ENCODE data around the gene ATAD3A. TPM values are rescaled to one million over a fixed set of nuclear protein-coding genes. Genes with fewer than 3 reads are reported as not detected.

ATAD3A gene
- polyA plus RNA-seq, 1 donor from 2014 or later, result 30.3 TPM

DNA sequence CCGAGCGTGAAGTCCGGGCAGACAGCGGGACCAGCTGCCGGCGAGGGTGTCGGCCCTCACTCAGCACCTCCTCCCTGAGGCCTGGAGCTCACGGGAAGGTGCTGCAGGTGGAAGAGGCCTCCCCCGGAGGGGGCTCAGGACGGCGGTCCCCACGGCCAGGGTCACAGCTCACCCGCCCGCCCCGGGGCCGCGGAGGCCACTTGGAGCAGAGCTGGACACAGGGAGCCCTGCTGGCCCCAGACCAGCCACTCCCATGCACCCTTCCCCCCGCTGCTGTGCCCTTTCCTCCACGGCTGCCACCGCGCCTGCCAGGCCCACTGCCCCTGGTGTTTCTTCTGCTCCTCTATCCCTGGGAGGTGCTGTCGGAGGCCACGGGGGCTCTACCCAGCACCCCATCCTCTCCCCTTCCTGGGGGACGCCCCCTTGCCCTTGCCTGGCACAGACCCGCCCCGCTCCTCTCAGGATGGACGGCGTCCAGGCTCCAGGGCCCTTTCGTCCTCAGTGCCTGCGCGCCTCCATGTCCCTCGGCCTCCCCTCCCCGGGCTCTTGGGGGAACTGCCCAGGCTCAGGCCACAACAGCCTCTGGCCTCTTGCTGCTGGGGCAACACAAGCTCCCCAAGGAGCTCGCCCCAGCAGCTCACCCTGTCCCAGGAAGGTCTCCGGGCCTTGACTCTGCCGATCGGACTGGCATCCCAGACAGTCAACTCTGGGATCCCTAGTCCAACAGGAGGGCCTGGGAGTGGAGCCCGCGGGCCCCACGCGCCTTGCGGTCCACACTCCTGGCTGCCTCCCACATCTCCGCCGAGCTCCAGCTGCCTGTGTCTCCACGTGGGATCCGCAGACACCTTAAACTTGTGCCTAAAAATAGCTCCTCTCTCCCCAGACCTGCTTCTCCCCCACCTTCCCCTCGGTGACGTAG lies 24.3 kb downstream of the ATAD3A start:
- H3K27me3 ChIP-seq (ENCODE audit: insufficient read depth, low read depth, low read length), result no peaks in the 10 kb centered on the region
- no peak overlapping the region for H3K27ac ChIP-seq (ENCODE audit: low read length)
- peaks cover 5% of the 10 kb centered on the region for H3K36me3 ChIP-seq (ENCODE audit: insufficient read depth, low read length)

More for the DNA sequence above, 24.3 kb downstream of the ATAD3A start:
- Histone ChIP-seq H3K4me2 (ENCODE audit: low read length) (no peak overlapping the region), H3K9me2 (ENCODE audit: insufficient read depth, low read length) (no peaks in the 10 kb centered on the region), H2AFZ (ENCODE audit: low read depth, low read length) (no peak overlapping the region), H3K79me2 (replicated peaks; ENCODE audit: insufficient read depth, low read length) (no peaks in the 10 kb centered on the region), H3K4me3 (ENCODE audit: low read length) (no peak overlapping the region), H3K9me3 (ENCODE audit: low read length) (no peaks in the 10 kb centered on the region), H4K20me1 (ENCODE audit: insufficient read depth) (no peaks in the 10 kb centered on the region), H3K9ac (ENCODE audit: low read length) (no peak overlapping the region), H3F3A (ENCODE audit: insufficient read depth, low read length, poor library complexity, severe bottlenecking) (no peaks in the 10 kb centered on the region)
- no peak for TF ChIP-seq EZH2 (IDR thresholded peaks at IDR 0.05; ENCODE audit: borderline replicate concordance, insufficient read depth, low read length, poor library complexity, severe bottlenecking)
- TF ChIP-seq POLR2AphosphoS5 (IDR thresholded peaks at IDR 0.05), result no peak
- TF ChIP-seq EP300 (conservative IDR thresholded peaks at IDR 0.05; ENCODE audit: poor library complexity, severe bottlenecking), result no peak
- TF ChIP-seq MXI1 (conservative IDR thresholded peaks at IDR 0.05; ENCODE audit: poor library complexity, severe bottlenecking), result no peak
- no peak for TF ChIP-seq SMC3 (conservative IDR thresholded peaks at IDR 0.05; ENCODE audit: poor library complexity)
- no peak for TF ChIP-seq RAD21 (conservative IDR thresholded peaks at IDR 0.05)
- TF ChIP-seq REST (IDR thresholded peaks at IDR 0.05; ENCODE audit: borderline replicate concordance), result no peak
- TF ChIP-seq CTCF (IDR thresholded peaks at IDR 0.05; ENCODE audit: poor library complexity, severe bottlenecking), result no peak
- no peak for TF ChIP-seq TAF1 (IDR thresholded peaks at IDR 0.05; ENCODE audit: low read depth)
